IMR-90 (cell line): Measurements from ENCODE around the gene RILPL2. TPM values are rescaled to one million over a fixed set of nuclear protein-coding genes. Genes with fewer than 3 reads are reported as not detected.

ENCODE experiments used
- ATAC-seq: fragments of 200-7000 bp; cut with Tn5 transposase; 2 replicates; pipeline ENCODE4 v1.9.1; 2020; ENCODE audit warnings: low read depth, mild to moderate bottlenecking, moderate library complexity
- BruUV-seq: library from RNA; stranded (reverse); fragments of 400-500 nt; replicated peaks from 2 replicates; lab custom pipeline; 2021; lab: Mats Ljungman, UMichigan
- CTCF ChIA-PET: fragments of 300-600 bp; formaldehyde crosslinking; extraction: SDS; loops from one replicate; lab custom pipeline; 2021; ENCODE audit warnings: antibody characterized with exemption; lab: Yijun Ruan, JAX
- POLR2A ChIA-PET: fragments of 300-600 bp; sonication (Branson Sonifier 250); formaldehyde crosslinking; loops from one replicate; lab custom pipeline; 2022; ENCODE audit warnings: antibody characterized with exemption; ENCODE audit not compliant: unreplicated experiment; lab: Charles Lee
- DNase-seq: peaks from one replicate; pipeline ENCODE4 v3.0.0; 2013
- H2AFZ ChIP-seq: replicated peaks from 2 replicates; pipeline ENCODE3; 2013; ENCODE audit warnings: low read length, mild to moderate bottlenecking; ENCODE audit not compliant: poor library complexity
- H2AK5ac ChIP-seq: 2 replicates; pipeline ENCODE4 v1.6.1; 2013; ENCODE audit warnings: low read depth, low read length, inconsistent platforms
- H2AK9ac ChIP-seq: replicated peaks from 2 replicates; pipeline ENCODE3; 2013; ENCODE audit warnings: mild to moderate bottlenecking, low read depth, low read length, moderate library complexity; ENCODE audit not compliant: poor library complexity
- H2BK120ac ChIP-seq: 2 replicates; pipeline ENCODE4 v1.6.1; 2013; ENCODE audit warnings: low read depth, low read length, inconsistent platforms
- H2BK15ac ChIP-seq: 3 replicates; pipeline ENCODE4 v1.6.1; 2013; ENCODE audit warnings: low read depth, low read length, inconsistent platforms
- H2BK20ac ChIP-seq: 2 replicates; pipeline ENCODE4 v1.6.1; 2013; ENCODE audit warnings: low read depth, mild to moderate bottlenecking, inconsistent platforms, low read length, moderate library complexity
- H2BK5ac ChIP-seq: 2 replicates; pipeline ENCODE4 v1.6.1; 2013; ENCODE audit warnings: mild to moderate bottlenecking, low read depth, low read length, inconsistent platforms; ENCODE audit not compliant: poor library complexity, severe bottlenecking
- H3K14ac ChIP-seq: replicated peaks from 2 replicates; pipeline ENCODE4 v1.6.1; 2013; ENCODE audit warnings: low read depth, low read length, inconsistent platforms
- H3K18ac ChIP-seq: 2 replicates; pipeline ENCODE4 v1.6.1; 2013; ENCODE audit warnings: low read depth, low read length, control low read depth
- H3K23ac ChIP-seq: 2 replicates; pipeline ENCODE4 v1.6.1; 2013; ENCODE audit warnings: low read depth, low read length, inconsistent platforms
- H3K27ac ChIP-seq: 2 replicates; pipeline ENCODE4 v1.5.1; 2013; ENCODE audit warnings: mild to moderate bottlenecking, control low read depth, low read length; ENCODE audit not compliant: insufficient read depth
- H3K27me3 ChIP-seq: 2 replicates; pipeline ENCODE4 v1.6.1; 2013; ENCODE audit warnings: low read length; ENCODE audit not compliant: control insufficient read depth, insufficient read depth
- H3K36me3 ChIP-seq: 2 replicates; pipeline ENCODE4 v1.6.1; 2013; ENCODE audit warnings: low read length, mixed read lengths; ENCODE audit not compliant: control insufficient read depth, insufficient read depth
- H3K4ac ChIP-seq: 2 replicates; pipeline ENCODE4 v1.6.1; 2013; ENCODE audit warnings: low read depth, low read length, inconsistent platforms
- H3K4me1 ChIP-seq: 2 replicates; pipeline ENCODE4 v1.6.1; 2013; ENCODE audit warnings: low read length, mixed read lengths; ENCODE audit not compliant: control insufficient read depth, insufficient read depth
- H3K4me2 ChIP-seq: 2 replicates; pipeline ENCODE4 v1.6.1; 2013; ENCODE audit warnings: low read depth, mild to moderate bottlenecking, control low read depth, low read length, moderate library complexity
- H3K4me3 ChIP-seq: 2 replicates; pipeline ENCODE4 v1.5.1; 2013; ENCODE audit warnings: low read depth, mild to moderate bottlenecking, control low read depth, low read length, moderate library complexity; ENCODE audit not compliant: insufficient read depth
- H3K56ac ChIP-seq: 2 replicates; pipeline ENCODE4 v1.6.1; 2013; ENCODE audit warnings: low read length, inconsistent platforms; ENCODE audit not compliant: insufficient read depth; ENCODE audit errors: extremely low read depth
- H3K79me1 ChIP-seq, 2 experiments: 2 replicates each; pipeline ENCODE4 v1.6.1; 2013; ENCODE audit warnings: low read length in 2 of 2, inconsistent platforms in 1 of 2, low read depth in 1 of 2
- H3K9ac ChIP-seq: 2 replicates; pipeline ENCODE4 v1.6.1; 2013; ENCODE audit warnings: low read depth, low read length, control low read depth
- H3K9me1 ChIP-seq: 2 replicates; pipeline ENCODE4 v1.6.1; 2013; ENCODE audit warnings: low read length, inconsistent platforms; ENCODE audit not compliant: insufficient read depth
- H3K9me3 ChIP-seq: 2 replicates; pipeline ENCODE4 v1.6.1; 2013; ENCODE audit warnings: low read length; ENCODE audit not compliant: control insufficient read depth, insufficient read depth
- H4K20me1 ChIP-seq: 2 replicates; pipeline ENCODE4 v1.6.1; 2013; ENCODE audit warnings: low read length, inconsistent platforms; ENCODE audit not compliant: insufficient read depth
- H4K5ac ChIP-seq: 2 replicates; pipeline ENCODE4 v1.6.1; 2013; ENCODE audit warnings: mild to moderate bottlenecking, low read depth, low read length, control low read depth
- H4K8ac ChIP-seq, 2 experiments: 2 replicates each; pipeline ENCODE4 v1.6.1; 2013; ENCODE audit warnings: low read depth in 2 of 2, low read length in 2 of 2, control low read depth in 1 of 2, inconsistent platforms in 1 of 2
- H4K91ac ChIP-seq: 2 replicates; pipeline ENCODE4 v1.6.1; 2013; ENCODE audit warnings: low read depth, low read length, inconsistent platforms; ENCODE audit not compliant: insufficient read depth
- BHLHE40 ChIP-seq: fragments of 150-350 bp; IDR thresholded peaks from 2 replicates; pipeline ENCODE4 v1.6.1; 2016; ENCODE audit warnings: mild to moderate bottlenecking, low read depth, low read length
- CEBPB ChIP-seq: IDR thresholded peaks from 2 replicates; pipeline ENCODE4 v1.6.1; 2012; ENCODE audit warnings: low read depth, low read length, improper control_type of control experiment
- CHD1 ChIP-seq: IDR thresholded peaks from 2 replicates; pipeline ENCODE4 v1.6.1; 2012; ENCODE audit warnings: low read depth, low read length, improper control_type of control experiment
- CTCF ChIP-seq: conservative IDR thresholded peaks from 2 replicates; pipeline ENCODE4 v1.5.1; 2012; ENCODE audit warnings: mild to moderate bottlenecking, low read depth, low read length, improper control_type of control experiment
- FOS ChIP-seq: fragments of 150-350 bp; IDR thresholded peaks from 2 replicates; pipeline ENCODE4 v1.6.1; 2016; ENCODE audit warnings: low read depth, low read length
- MAFK ChIP-seq: IDR thresholded peaks from 2 replicates; pipeline ENCODE4 v1.6.1; 2012; ENCODE audit warnings: low read depth, low read length, improper control_type of control experiment
- MXI1 ChIP-seq: IDR thresholded peaks from 2 replicates; pipeline ENCODE4 v1.6.1; 2012; ENCODE audit warnings: low read depth, mild to moderate bottlenecking, low read length, moderate library complexity, borderline replicate concordance
- SMC3 ChIP-seq: fragments of 150-350 bp; IDR thresholded peaks from 2 replicates; pipeline ENCODE4 v1.6.1; 2016; ENCODE audit warnings: low read depth, mild to moderate bottlenecking, antibody characterized with exemption, low read length, moderate library complexity
- WGBS, 2 experiments: methylation state at CpG; one replicate each; pipeline versions ENCODE4 v1.1.5 to v1.1.7; 2013; ENCODE audit warnings: missing lambda C conversion rate in 2 of 2; ENCODE audit not compliant: insufficient read length in 1 of 2; ENCODE audit errors: extremely low coverage in 2 of 2; 5-methylcytosine and 5-hydroxymethylcytosine counted together
- dilution Hi-C: fragments of 300-500 bp; cut with HindIII; formaldehyde crosslinking; loops from one replicate; pipeline ENCODE4 v1.14.3; 2018; ENCODE audit warnings: low sequenced_read_pairs; ENCODE audit not compliant: unreplicated experiment
- in situ Hi-C: fragments of 300-500 bp; cut with MboI; formaldehyde crosslinking; loops from 3 replicates; pipeline ENCODE4 v1.14.3; 2019; ENCODE audit warnings: low sequenced_read_pairs, inconsistent platforms, mixed read lengths
- intact Hi-C: fragments of 100-400 bp; cut with micrococcal nuclease; formaldehyde crosslinking; loops from 2 replicates; pipeline ENCODE4 v1.10.0; 2022
- polyA plus RNA-seq, 3 experiments: library from polyadenylated mRNA; depleted of rRNA; stranded (reverse); fragments of >200 nt; gene quantifications; 2 replicates each; pipeline ENCODE4 v1.2.3, GENCODE V29; 2012; ENCODE audit warnings: low replicate concordance in 1 of 3
- total RNA-seq: library from RNA; depleted of rRNA; stranded (reverse); fragments of >200 nt; gene quantifications from 2 replicates; pipeline ENCODE4 v1.2.3, GENCODE V29; 2012

Gene RILPL2
- total and polyA plus RNA-seq, 2 of the 4 experiments (the other 2 are of a cell fraction): 1.8 to 2.2 TPM

- DNase-seq: no peak
- Histone ChIP-seq H3K23ac (peak overlapping the region; percentile 79), H3K79me1 (peaks cover 48 to 78% of the 10 kb centered on the region in 2 experiments), H3K4ac (peak overlapping the region; percentile 56), H2BK120ac (peak overlapping the region; percentile 15; the same call in 1 of the 2 replicates), H4K8ac (peak overlapping the region in 1 of 2 experiments; percentile 63; a peak in 1 of 4 replicates), H3K4me1 (peaks cover 13% of the 10 kb centered on the region), H3K4me3 (peak overlapping the region; percentile 78), H3K9ac (peak overlapping the region; percentile 58), H2BK20ac (no peak overlapping the region), H2AK9ac (peak overlapping the region; percentile 89), H2AFZ (peak overlapping the region; percentile 85), H4K91ac (no peak overlapping the region), H4K20me1 (peaks cover 22% of the 10 kb centered on the region), H3K9me3 (no peaks in the 10 kb centered on the region), H3K36me3 (peaks cover 35% of the 10 kb centered on the region), H3K4me2 (peak overlapping the region; percentile 89), H3K27me3 (no peaks in the 10 kb centered on the region), H2BK15ac (no peak overlapping the region), H3K56ac (peak overlapping the region; percentile 52; the same call in 1 of the 2 replicates), H3K27ac (peak overlapping the region; percentile 67), H3K9me1 (peaks cover 18% of the 10 kb centered on the region; the same call in 1 of the 2 replicates), H3K18ac (no peak overlapping the region; the same call in 1 of the 2 replicates), H3K14ac (peak overlapping the region; percentile 81), H2AK5ac (peak overlapping the region; percentile 57; the same call in 1 of the 2 replicates), H2BK5ac (no peak overlapping the region), H4K5ac (no peak overlapping the region)
- dilution Hi-C loops (no loop called here), in situ Hi-C loops (no loop called here), intact Hi-C loops (loop anchor here (5.0 to 10.0 kb wide), 2 partner anchors 43 to 415 kb away; partner anchors contain the start of gene OGFOD2)
- ATAC-seq: peak; percentile 30
- CTCF ChIA-PET: interaction anchor here (0.5 kb wide), 1 partner anchor 10 kb away, joined by 3 read pairs; no protein-coding TSS in a partner anchor
- BruUV-seq: no TSS peak
- TF ChIP-seq CHD1 (no peak), SMC3 (no peak), CTCF (0 out of 2 replicates have a peak, but pooled peaks have one; percentile 3), FOS (no peak), BHLHE40 (no peak), MXI1 (peak; percentile 51; the same call in 1 of the 2 replicates), MAFK (no peak), CEBPB (no peak)
- 5% methylated on average over 48 of the region's 66 CpGs; no CpG with 5 or more reads in 1 of the 2 experiments for WGBS, 2 experiments
- POLR2A ChIA-PET: no interaction called here
These were observed 46.7 kb downstream of the RILPL2 start for GRCh38 chr12:123389560-123390351.
